Neuronal stem cell (in vitro differentiated cells): ENCODE measurements around the gene ITSN1.

Source experiments
- DNase-seq: peaks from one replicate; pipeline ENCODE4 v3.0.0-alpha.2; 2013; ENCODE audit warnings: low spot score
- H2AFZ ChIP-seq: one replicate; pipeline ENCODE4 v1.6.1; 2013; ENCODE audit warnings: mild to moderate bottlenecking, low read length, inconsistent platforms
- H2AK5ac ChIP-seq: 2 replicates; pipeline ENCODE4 v1.6.1; 2013; ENCODE audit warnings: low read depth, mild to moderate bottlenecking, inconsistent platforms, low read length, moderate library complexity, mixed read lengths
- H2BK120ac ChIP-seq: 2 replicates; pipeline ENCODE4 v1.6.1; 2013; ENCODE audit warnings: low read depth, mild to moderate bottlenecking, inconsistent platforms, low read length, moderate library complexity, mixed read lengths
- H2BK12ac ChIP-seq: one replicate; pipeline ENCODE4 v1.6.1; 2013; ENCODE audit warnings: low read length, inconsistent platforms
- H2BK15ac ChIP-seq: 2 replicates; pipeline ENCODE4 v1.6.1; 2013; ENCODE audit warnings: mild to moderate bottlenecking, low read length, inconsistent platforms, mixed read lengths
- H2BK5ac ChIP-seq: one replicate; pipeline ENCODE4 v1.6.1; 2013; ENCODE audit warnings: inconsistent platforms, mild to moderate bottlenecking, low read length, moderate library complexity
- H3K14ac ChIP-seq: one replicate; pipeline ENCODE4 v1.6.1; 2013; ENCODE audit warnings: low read length, inconsistent platforms
- H3K18ac ChIP-seq: 2 replicates; pipeline ENCODE4 v1.6.1; 2013; ENCODE audit warnings: low read length, inconsistent platforms
- H3K23ac ChIP-seq: 2 replicates; pipeline ENCODE4 v1.6.1; 2013; ENCODE audit warnings: low read depth, mild to moderate bottlenecking, mixed read lengths, low read length, inconsistent platforms; ENCODE audit not compliant: poor library complexity
- H3K27ac ChIP-seq: replicated peaks from 3 replicates; pipeline ENCODE4 v1.5.1; 2013; ENCODE audit warnings: low read length, inconsistent platforms
- H3K27me3 ChIP-seq, 3 experiments: 2 replicates each; pipeline ENCODE4 v1.6.1; 2013; ENCODE audit warnings: low read length in 3 of 3, mild to moderate bottlenecking in 2 of 3, inconsistent platforms in 1 of 3, low read depth in 1 of 3, mixed read lengths in 1 of 3, moderate library complexity in 1 of 3; ENCODE audit not compliant: control insufficient read depth in 3 of 3, insufficient read depth in 3 of 3
- H3K36me3 ChIP-seq, 2 donors: replicated peaks in 1 of 2; 2 replicates each; pipeline ENCODE4 v1.6.1; 2013; ENCODE audit warnings: low read length in 2 of 2; ENCODE audit not compliant: control insufficient read depth in 2 of 2, insufficient read depth in 2 of 2
- H3K4ac ChIP-seq: 2 replicates; pipeline ENCODE4 v1.6.1; 2013; ENCODE audit warnings: inconsistent platforms, mild to moderate bottlenecking, low read length, moderate library complexity
- H3K4me1 ChIP-seq, 2 donors: 1 replicate in 1 of 2; 2 replicates in 1 of 2; pipeline ENCODE4 v1.6.1; 2013; ENCODE audit warnings: low read length in 2 of 2, low read depth in 1 of 2; ENCODE audit not compliant: control insufficient read depth in 2 of 2, insufficient read depth in 1 of 2
- H3K4me2 ChIP-seq: one replicate; pipeline ENCODE4 v1.6.1; 2013; ENCODE audit warnings: mild to moderate bottlenecking, low read length, inconsistent platforms; ENCODE audit not compliant: insufficient read depth, poor library complexity, severe bottlenecking
- H3K4me3 ChIP-seq, 2 donors: 2 replicates each; pipeline ENCODE4 v1.5.1; 2013; ENCODE audit warnings: low read length in 2 of 2, mild to moderate bottlenecking in 2 of 2, inconsistent platforms in 1 of 2, moderate library complexity in 1 of 2
- H3K79me1 ChIP-seq: one replicate; pipeline ENCODE4 v1.6.1; 2013; ENCODE audit warnings: low read depth, mild to moderate bottlenecking, inconsistent platforms, low read length, moderate library complexity
- H3K9ac ChIP-seq: one replicate; pipeline ENCODE4 v1.6.1; 2013; ENCODE audit warnings: mild to moderate bottlenecking, low read depth, low read length, inconsistent platforms; ENCODE audit not compliant: poor library complexity
- H3K9me3 ChIP-seq, 2 donors: replicated peaks in 1 of 2; 2 replicates each; pipeline versions ENCODE3 to v1.6.1; 2013; ENCODE audit warnings: low read length in 2 of 2, mild to moderate bottlenecking in 2 of 2, inconsistent platforms in 1 of 2, low read depth in 1 of 2, mixed read lengths in 1 of 2, moderate library complexity in 1 of 2; ENCODE audit not compliant: control insufficient read depth in 2 of 2, insufficient read depth in 1 of 2
- H4K8ac ChIP-seq: one replicate; pipeline ENCODE4 v1.6.1; 2013; ENCODE audit warnings: low read depth, mild to moderate bottlenecking, inconsistent platforms, low read length, moderate library complexity
- H4K91ac ChIP-seq: one replicate; pipeline ENCODE4 v1.6.1; 2013; ENCODE audit warnings: low read length, low read depth, mild to moderate bottlenecking, inconsistent platforms; ENCODE audit not compliant: poor library complexity
- WGBS, 2 donors: extraction: QIAGEN DNeasy Blood & Tissue Kit; methylation state at CpG; one replicate each; pipeline ENCODE4 v1.1.7; 2013; ENCODE audit warnings: missing lambda C conversion rate in 2 of 2, mixed read lengths in 1 of 2; ENCODE audit not compliant: insufficient read length in 2 of 2, insufficient replicate concordance in 1 of 2; ENCODE audit errors: extremely low coverage in 2 of 2; 5-methylcytosine and 5-hydroxymethylcytosine counted together

The ITSN1 gene

GRCh38 chr21:33811167-33812010 lies 169.1 kb downstream of the ITSN1 start:
- DNase-seq = no peak
- Histone ChIP-seq H4K8ac (no peak overlapping the region), H2AK5ac (no peak overlapping the region), H3K4ac (no peak overlapping the region), H3K4me1 (no peaks in the 10 kb centered on the region), H3K4me2 (no peak overlapping the region), H2AFZ (no peak overlapping the region), H2BK15ac (no peak overlapping the region), H3K18ac (no peak overlapping the region), H2BK12ac (no peak overlapping the region), H2BK120ac (no peak overlapping the region), H3K9me3 (no peaks in the 10 kb centered on the region), H3K79me1 (no peaks in the 10 kb centered on the region), H2BK5ac (no peak overlapping the region), H3K36me3 (peaks cover 12 to 60% of the 10 kb centered on the region in 2 donors), H3K4me3 (no peak overlapping the region), H3K27ac (no peak overlapping the region), H3K23ac (no peak overlapping the region), H3K9ac (no peak overlapping the region), H4K91ac (no peak overlapping the region), H3K14ac (no peak overlapping the region), H3K27me3 (no peaks in the 10 kb centered on the region)
- no CpG with 5 or more reads among the region's 5 CpGs for WGBS, 2 donors

- WGBS, 2 donors = no CpG with 5 or more reads among the region's 7 CpGs
- H2BK12ac ChIP-seq = no peak overlapping the region
Measured at GRCh38 chr21:33813832-33814365, 171.6 kb downstream of the ITSN1 start.

GRCh38 chr21:33815143-33815707 lies 172.9 kb downstream of the ITSN1 start:
- Histone ChIP-seq H2BK5ac (no peak overlapping the region), H2BK120ac (no peak overlapping the region), H3K27me3 (no peaks in the 10 kb centered on the region), H3K14ac (no peak overlapping the region), H4K8ac (no peak overlapping the region), H3K18ac (no peak overlapping the region), H3K4me3 (no peak overlapping the region), H3K4me2 (no peak overlapping the region), H3K9ac (no peak overlapping the region), H2BK12ac (no peak overlapping the region), H3K9me3 (no peaks in the 10 kb centered on the region), H4K91ac (no peak overlapping the region), H3K4me1 (no peaks in the 10 kb centered on the region), H3K4ac (no peak overlapping the region), H2AK5ac (no peak overlapping the region), H2AFZ (no peak overlapping the region), H3K79me1 (no peaks in the 10 kb centered on the region), H2BK15ac (no peak overlapping the region), H3K23ac (no peak overlapping the region), H3K27ac (no peak overlapping the region), H3K36me3 (peaks cover 10 to 92% of the 10 kb centered on the region in 2 donors)
- WGBS, 2 donors = no CpG with 5 or more reads among the region's 7 CpGs
- no peak for DNase-seq

More at GRCh38 chr21:33813832-33814365, 171.6 kb downstream of the ITSN1 start:
- no peak overlapping the region for H3K4me2 ChIP-seq
- H3K14ac ChIP-seq = no peak overlapping the region
- no peak overlapping the region for H2AK5ac ChIP-seq
- no peak overlapping the region for H3K4ac ChIP-seq
- no peak overlapping the region for H2BK120ac ChIP-seq
- no peak overlapping the region for H2AFZ ChIP-seq
- H4K91ac ChIP-seq = no peak overlapping the region
- no peak overlapping the region for H2BK15ac ChIP-seq
- H4K8ac ChIP-seq = no peak overlapping the region
- H3K18ac ChIP-seq = no peak overlapping the region
- H3K27me3 ChIP-seq = no peaks in the 10 kb centered on the region
- no peak overlapping the region for H3K27ac ChIP-seq
- no peak overlapping the region for H2BK5ac ChIP-seq
- H3K79me1 ChIP-seq = no peaks in the 10 kb centered on the region
- no peak overlapping the region for H3K23ac ChIP-seq
- H3K4me3 ChIP-seq = no peak overlapping the region
- DNase-seq = no peak
- no peak overlapping the region for H3K9ac ChIP-seq
- peaks cover 10 to 81% of the 10 kb centered on the region in 2 donors for H3K36me3 ChIP-seq
- H3K9me3 ChIP-seq = no peaks in the 10 kb centered on the region
- no peaks in the 10 kb centered on the region for H3K4me1 ChIP-seq

- no CpG with 5 or more reads among the region's 2 CpGs for WGBS, 2 donors
- Histone ChIP-seq H4K8ac (no peak overlapping the region), H2AK5ac (no peak overlapping the region), H3K4me2 (no peak overlapping the region), H2BK15ac (no peak overlapping the region), H2BK120ac (no peak overlapping the region), H3K27ac (no peak overlapping the region), H3K4me1 (no peaks in the 10 kb centered on the region), H3K23ac (no peak overlapping the region), H3K9me3 (no peaks in the 10 kb centered on the region), H3K9ac (no peak overlapping the region), H3K4ac (no peak overlapping the region), H2BK12ac (no peak overlapping the region), H3K4me3 (no peak overlapping the region), H3K27me3 (no peaks in the 10 kb centered on the region), H3K36me3 (peaks cover 10 to 96% of the 10 kb centered on the region in 2 donors), H4K91ac (no peak overlapping the region), H2AFZ (no peak overlapping the region), H3K14ac (no peak overlapping the region), H2BK5ac (no peak overlapping the region), H3K18ac (no peak overlapping the region), H3K79me1 (no peaks in the 10 kb centered on the region)
- no peak for DNase-seq
Measured at GRCh38 chr21:33816174-33816573, 173.9 kb downstream of the ITSN1 start.
